GM21526 (cell line): ENCODE results near the gene MGAT1.
"Not testable (repeated sequence)": the region's sequence is repeated elsewhere in the genome, so short reads cannot be mapped to it uniquely, and the experiment has no call there.

Experiments
- ATAC-seq: cut with Tn5 transposase; IDR thresholded peaks from one replicate; pipeline ENCODE4 v1.9.1; 2021; ENCODE audit warnings: moderate library complexity; ENCODE audit not compliant: unreplicated experiment, low FRiP score

The MGAT1 gene

GRCh38 chr5:180787711-180788431 is 14.7 kb downstream of the MGAT1 start:
- no peak for ATAC-seq

GRCh38 chr5:180786531-180787398 is 15.8 kb downstream of the MGAT1 start:
- no peak for ATAC-seq

GRCh38 chr5:180785794-180786221 is 16.8 kb downstream of the MGAT1 start:
- ATAC-seq, result no peak

- no peak for ATAC-seq
These were observed 17.4 kb downstream of the MGAT1 start for GRCh38 chr5:180785121-180785781.

GRCh38 chr5:180784497-180785097 is 18.0 kb downstream of the MGAT1 start:
- ATAC-seq, result peak; percentile 74

- ATAC-seq, result no peak
These were observed 19.1 kb downstream of the MGAT1 start for GRCh38 chr5:180783340-180784052.

- ATAC-seq, result no peak
These were observed 19.9 kb downstream of the MGAT1 start for GRCh38 chr5:180782748-180783147.

- ATAC-seq, result not testable (repeated sequence)
These were observed 20.7 kb downstream of the MGAT1 start for GRCh38 chr5:180781900-180782326.

GRCh38 chr5:180779985-180780610 is 22.5 kb downstream of the MGAT1 start:
- no peak for ATAC-seq

- no peak for ATAC-seq
These were observed 25.1 kb downstream of the MGAT1 start for GRCh38 chr5:180777475-180777874.

- no peak for ATAC-seq
These were observed 26.2 kb downstream of the MGAT1 start for GRCh38 chr5:180776376-180776775.

GRCh38 chr5:180775624-180776023 is 27.0 kb downstream of the MGAT1 start:
- no peak for ATAC-seq

- no peak for ATAC-seq
These were observed 30.8 kb downstream of the MGAT1 start for GRCh38 chr5:180771839-180772238.

GRCh38 chr5:180769821-180770220 is 32.8 kb downstream of the MGAT1 start:
- ATAC-seq, result no peak

GRCh38 chr5:180755601-180756000 is 47.0 kb downstream of the MGAT1 start:
- no peak for ATAC-seq

- no peak for ATAC-seq
These were observed 58.4 kb downstream of the MGAT1 start for GRCh38 chr5:180744253-180744652.

GRCh38 chr5:180742727-180743126 is 59.9 kb downstream of the MGAT1 start:
- no peak for ATAC-seq

GRCh38 chr5:180740953-180741352 is 61.7 kb downstream of the MGAT1 start:
- not testable (repeated sequence) for ATAC-seq

- ATAC-seq, result no peak
These were observed 62.6 kb downstream of the MGAT1 start, which contains the start of gene OR2Y1 for GRCh38 chr5:180739958-180740357. OR2Y1 (minus strand) TSS chr5:180740058; CDS start chr5:180740058, 0 bp downstream.
